Choroid plexus epithelial cell (primary cell): ENCODE measurements around the gene ZFP2.
"Not testable (repeated sequence)": the region's sequence is repeated elsewhere in the genome, so short reads cannot be mapped to it uniquely, and the experiment has no call there.

Experiments
- DNase-seq: peaks from one replicate; pipeline ENCODE4 v3.0.0-alpha.2; 2010; ENCODE audit warnings: low read depth
- H3K4me3 ChIP-seq: 2 replicates; pipeline ENCODE4 v1.5.1; 2011; ENCODE audit warnings: low read depth, mild to moderate bottlenecking, control low read depth, low read length, moderate library complexity
- TF ChIP-seq, protein P1 (sequence below): conservative IDR thresholded peaks from 2 replicates; pipeline ENCODE4 v1.5.1; 2011; ENCODE audit warnings: low read depth, mild to moderate bottlenecking, control low read depth, inconsistent platforms, low read length, moderate library complexity

ZFP2 gene

DNA sequence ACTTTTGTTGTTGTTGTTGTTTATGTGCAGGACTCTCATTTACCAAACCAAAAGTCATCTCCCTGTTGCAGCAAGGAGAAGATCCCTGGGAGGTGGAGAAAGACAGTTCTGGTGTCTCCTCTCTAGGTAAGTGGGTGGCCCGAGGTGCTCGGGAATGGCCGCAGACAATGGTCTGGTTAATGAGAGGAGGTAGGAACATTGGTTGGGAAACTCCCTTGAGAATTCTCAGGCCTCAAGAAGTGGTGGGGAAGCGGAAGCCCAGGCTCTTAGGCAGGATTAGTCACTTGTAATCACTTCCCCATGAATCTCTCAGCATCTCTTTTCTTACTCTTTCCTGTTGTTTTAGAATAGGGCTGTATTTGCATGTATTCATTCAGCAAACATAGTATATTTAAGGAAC lies 28.8 kb upstream of the ZFP2 start:
- peak; percentile 12 for DNase-seq
- TF ChIP-seq, protein P1, sequence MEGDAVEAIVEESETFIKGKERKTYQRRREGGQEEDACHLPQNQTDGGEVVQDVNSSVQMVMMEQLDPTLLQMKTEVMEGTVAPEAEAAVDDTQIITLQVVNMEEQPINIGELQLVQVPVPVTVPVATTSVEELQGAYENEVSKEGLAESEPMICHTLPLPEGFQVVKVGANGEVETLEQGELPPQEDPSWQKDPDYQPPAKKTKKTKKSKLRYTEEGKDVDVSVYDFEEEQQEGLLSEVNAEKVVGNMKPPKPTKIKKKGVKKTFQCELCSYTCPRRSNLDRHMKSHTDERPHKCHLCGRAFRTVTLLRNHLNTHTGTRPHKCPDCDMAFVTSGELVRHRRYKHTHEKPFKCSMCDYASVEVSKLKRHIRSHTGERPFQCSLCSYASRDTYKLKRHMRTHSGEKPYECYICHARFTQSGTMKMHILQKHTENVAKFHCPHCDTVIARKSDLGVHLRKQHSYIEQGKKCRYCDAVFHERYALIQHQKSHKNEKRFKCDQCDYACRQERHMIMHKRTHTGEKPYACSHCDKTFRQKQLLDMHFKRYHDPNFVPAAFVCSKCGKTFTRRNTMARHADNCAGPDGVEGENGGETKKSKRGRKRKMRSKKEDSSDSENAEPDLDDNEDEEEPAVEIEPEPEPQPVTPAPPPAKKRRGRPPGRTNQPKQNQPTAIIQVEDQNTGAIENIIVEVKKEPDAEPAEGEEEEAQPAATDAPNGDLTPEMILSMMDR = no peak
- no peak overlapping the region for H3K4me3 ChIP-seq

DNA sequence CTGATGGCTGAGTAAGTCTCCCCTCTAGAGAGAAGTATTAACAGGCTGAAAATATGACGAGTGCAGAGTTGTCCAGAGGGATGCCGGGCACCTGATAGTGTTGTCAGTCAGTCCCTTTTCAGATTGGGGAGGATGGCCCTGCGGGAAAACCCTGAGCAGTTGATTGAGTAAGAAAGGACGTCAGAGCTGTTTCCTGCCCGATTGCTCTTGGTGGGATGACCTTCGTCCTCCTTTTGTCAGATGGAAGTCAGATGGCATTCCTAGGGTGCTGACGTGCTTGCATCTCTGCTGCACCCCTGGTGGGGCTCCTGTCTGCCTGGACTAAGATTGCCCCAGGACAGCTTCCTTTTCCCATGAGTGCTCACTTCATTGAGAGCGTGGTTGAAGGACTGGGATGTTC lies 26.1 kb upstream of the ZFP2 start:
- peak; percentile 93 for DNase-seq

DNA sequence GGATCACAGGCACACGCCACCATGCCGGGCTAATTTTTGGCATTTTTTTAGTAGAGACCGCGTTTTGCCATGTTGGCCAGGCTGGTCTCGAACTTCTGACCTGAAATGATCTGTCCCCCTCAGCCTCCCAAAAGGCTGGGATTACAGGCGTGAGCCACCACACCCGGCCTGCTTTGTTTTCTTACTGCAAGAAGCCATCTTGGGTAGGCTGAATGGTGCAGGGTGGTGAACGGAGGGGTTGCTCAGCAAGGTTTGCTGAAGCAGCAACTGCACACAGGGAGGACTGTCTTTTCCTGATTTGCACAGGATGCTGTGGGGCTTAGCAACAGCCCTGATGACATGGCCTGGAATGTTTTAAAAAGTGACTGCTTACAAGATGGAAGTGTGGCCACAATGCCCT lies 25.3 kb upstream of the ZFP2 start:
- TF ChIP-seq, protein P1 = no peak
- DNase-seq = no peak
- no peak overlapping the region for H3K4me3 ChIP-seq

More for the DNA sequence above, 26.1 kb upstream of the ZFP2 start:
- no peak overlapping the region for H3K4me3 ChIP-seq
- TF ChIP-seq, protein P1 = no peak

DNA sequence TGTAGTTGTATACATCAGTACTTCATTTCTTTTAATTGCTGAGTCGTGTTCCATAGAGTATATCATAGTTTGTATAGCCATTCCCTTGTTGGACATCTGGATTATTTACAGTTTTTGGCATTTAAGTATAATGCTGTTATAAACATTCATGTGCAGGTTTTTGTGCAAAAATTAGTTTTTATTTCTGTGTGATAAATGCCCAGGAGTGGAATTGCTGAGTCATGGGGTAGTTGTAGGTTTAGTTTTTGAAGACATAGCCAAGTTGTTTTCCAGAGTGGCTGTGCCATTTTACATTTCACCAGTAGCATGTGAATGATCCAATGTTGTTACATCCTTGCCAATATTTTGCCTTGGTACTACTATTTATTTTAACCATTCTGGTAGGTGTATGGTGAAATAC lies 23.4 kb upstream of the ZFP2 start:
- DNase-seq = no peak
- TF ChIP-seq, protein P1 = no peak
- H3K4me3 ChIP-seq = no peak overlapping the region

DNA sequence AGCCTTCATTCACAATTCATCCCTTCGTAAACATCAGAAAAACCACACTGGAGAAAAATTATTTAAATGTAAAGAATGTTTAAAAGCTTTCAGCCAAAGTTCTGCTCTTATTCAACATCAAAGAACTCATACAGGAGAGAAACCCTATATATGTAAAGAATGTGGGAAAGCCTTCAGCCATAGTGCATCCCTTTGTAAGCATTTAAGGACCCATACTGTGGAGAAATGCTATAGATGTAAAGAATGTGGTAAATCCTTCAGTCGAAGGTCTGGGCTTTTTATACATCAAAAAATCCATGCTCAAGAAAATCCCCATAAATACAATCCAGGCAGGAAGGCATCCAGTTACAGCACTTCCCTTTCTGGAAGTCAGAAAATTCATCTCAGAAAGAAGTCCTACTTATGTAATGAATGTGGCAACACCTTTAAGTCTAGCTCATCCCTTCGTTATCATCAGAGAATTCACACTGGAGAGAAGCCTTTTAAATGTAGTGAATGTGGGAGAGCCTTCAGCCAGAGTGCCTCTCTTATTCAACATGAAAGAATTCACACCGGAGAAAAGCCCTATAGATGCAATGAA lies 12.5 kb upstream of the ZFP2 start:
- not testable (repeated sequence) for H3K4me3 ChIP-seq, DNase-seq

DNA sequence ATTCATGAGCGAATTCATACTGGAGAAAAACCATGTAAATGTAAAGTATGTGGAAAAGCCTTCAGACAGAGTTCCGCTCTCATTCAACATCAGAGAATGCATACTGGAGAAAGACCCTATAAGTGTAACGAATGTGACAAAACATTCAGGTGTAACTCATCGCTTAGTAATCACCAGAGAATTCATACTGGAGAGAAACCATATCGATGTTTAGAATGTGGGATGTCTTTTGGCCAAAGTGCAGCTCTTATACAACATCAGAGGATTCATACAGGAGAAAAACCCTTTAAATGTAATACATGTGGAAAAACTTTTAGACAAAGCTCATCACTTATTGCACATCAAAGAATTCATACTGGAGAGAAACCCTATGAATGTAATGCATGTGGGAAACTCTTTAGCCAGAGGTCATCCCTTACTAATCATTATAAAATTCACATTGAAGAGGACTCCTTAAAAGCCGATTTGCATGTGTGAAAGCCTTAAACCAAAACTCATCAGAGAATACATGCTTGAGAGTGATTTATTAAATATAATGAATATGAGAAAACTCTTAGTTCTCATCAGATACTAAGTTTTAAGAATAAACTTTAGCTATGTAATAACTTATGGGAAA lies 11.8 kb upstream of the ZFP2 start:
- H3K4me3 ChIP-seq = no peak overlapping the region
- TF ChIP-seq, protein P1 = no peak
- DNase-seq = no peak

DNA sequence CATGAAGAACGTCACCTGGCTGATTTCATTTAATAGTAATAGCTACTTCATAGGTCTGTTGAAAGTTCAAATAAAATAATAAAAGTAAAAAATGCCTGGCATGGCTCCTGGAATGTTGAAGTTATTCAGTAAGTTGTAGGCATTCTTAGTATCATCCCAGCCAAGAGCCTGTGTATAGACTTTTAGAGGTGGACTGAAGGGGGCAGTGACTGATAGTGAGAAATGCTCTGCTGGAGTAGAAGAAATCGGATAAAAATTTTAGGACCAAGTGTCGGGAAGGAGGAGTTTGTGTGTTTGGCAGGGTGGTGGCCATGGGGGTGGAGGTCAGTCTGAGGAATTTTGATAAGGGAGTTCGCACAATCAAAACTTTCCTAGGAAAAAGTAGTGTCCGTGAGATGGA lies 3.6 kb downstream of the ZFP2 start:
- TF ChIP-seq, protein P1 = peak; percentile 18
- no peak overlapping the region for H3K4me3 ChIP-seq
- DNase-seq = peak; percentile 38
